Keratinocyte (primary cell): ENCODE measurements around the gene MOB3B. TPM values are rescaled to one million over a fixed set of nuclear protein-coding genes. Genes with fewer than 3 reads are reported as not detected.

Source experiments
- DNase-seq: peaks from one replicate; pipeline ENCODE4 v3.0.0-alpha.2; 2011; ENCODE audit warnings: low read depth, missing footprints, low spot score
- FAIRE-seq: peaks from 2 replicates; lab custom pipeline; 2011; peaks lifted over from hg19 to GRCh38; lab: Jason Lieb, UNC
- H2AFZ ChIP-seq: 2 replicates; pipeline ENCODE4 v1.6.0; 2012; ENCODE audit warnings: low read length, control low read depth, inconsistent platforms; ENCODE audit not compliant: control insufficient read depth
- H3K27ac ChIP-seq: 2 replicates; pipeline ENCODE4 v1.5.1; 2011; ENCODE audit warnings: low read length; ENCODE audit not compliant: control insufficient read depth, insufficient read depth
- H3K27me3 ChIP-seq: 3 replicates; pipeline ENCODE4 v1.6.0; 2011; ENCODE audit warnings: low read length; ENCODE audit not compliant: control insufficient read depth, insufficient read depth; ENCODE audit errors: extremely low read depth
- H3K36me3 ChIP-seq, 2 experiments: 2 replicates in 1 of 2; 3 replicates in 1 of 2; pipeline ENCODE4 v1.5.1; 2011; ENCODE audit warnings: low read length in 2 of 2, mild to moderate bottlenecking in 1 of 2; ENCODE audit not compliant: control insufficient read depth in 2 of 2, insufficient read depth in 2 of 2; ENCODE audit errors: extremely low read depth in 1 of 2
- H3K4me1 ChIP-seq: 3 replicates; pipeline ENCODE4 v1.5.1; 2011; ENCODE audit warnings: low read length; ENCODE audit not compliant: control insufficient read depth, insufficient read depth; ENCODE audit errors: extremely low read depth
- H3K4me2 ChIP-seq: 3 replicates; pipeline ENCODE4 v1.6.0; 2011; ENCODE audit warnings: low read depth, low read length; ENCODE audit not compliant: control insufficient read depth, insufficient read depth; ENCODE audit errors: extremely low read depth
- H3K4me3 ChIP-seq, 3 experiments: fragments of 200-600 bp in 1 of 3; sonication (generic) in 1 of 3; 2 replicates in 2 of 3; 3 replicates in 1 of 3; pipeline ENCODE4 v1.5.1; 2011 to 2016; ENCODE audit warnings: low read length in 3 of 3, mild to moderate bottlenecking in 3 of 3, control low read depth in 2 of 3, inconsistent platforms in 1 of 3, low read depth in 1 of 3, mixed read lengths in 1 of 3, mixed run types in 1 of 3, moderate library complexity in 1 of 3; ENCODE audit not compliant: control insufficient read depth in 2 of 3, insufficient read depth in 2 of 3; ENCODE audit errors: extremely low read depth in 1 of 3
- H3K79me2 ChIP-seq: 2 replicates; pipeline ENCODE4 v1.6.0; 2012; ENCODE audit warnings: low read length; ENCODE audit not compliant: control insufficient read depth, insufficient read depth
- H3K9ac ChIP-seq: 3 replicates; pipeline ENCODE4 v1.6.0; 2011; ENCODE audit warnings: low read length; ENCODE audit not compliant: control insufficient read depth, insufficient read depth; ENCODE audit errors: extremely low read depth
- H3K9me1 ChIP-seq: 3 replicates; pipeline ENCODE4 v1.6.0; 2011; ENCODE audit warnings: low read length; ENCODE audit not compliant: control insufficient read depth, insufficient read depth; ENCODE audit errors: extremely low read depth
- H3K9me3 ChIP-seq: 2 replicates; pipeline ENCODE4 v1.5.1; 2012; ENCODE audit warnings: low read depth, low read length; ENCODE audit not compliant: control insufficient read depth
- H4K20me1 ChIP-seq: 3 replicates; pipeline ENCODE4 v1.6.0; 2011; ENCODE audit warnings: low read length; ENCODE audit not compliant: control insufficient read depth, insufficient read depth; ENCODE audit errors: extremely low read depth
- CTCF ChIP-seq, 3 experiments: IDR thresholded peaks in 1 of 3; conservative IDR thresholded peaks in 1 of 3; optimal IDR thresholded peaks in 1 of 3; 2 replicates in 2 of 3; 3 replicates in 1 of 3; pipeline versions ENCODE3 to v1.5.1; 2011; ENCODE audit warnings: low read length in 3 of 3, mild to moderate bottlenecking in 3 of 3, moderate library complexity in 2 of 3, control low read depth in 1 of 3, inconsistent platforms in 1 of 3; ENCODE audit not compliant: insufficient read depth in 2 of 3; ENCODE audit errors: extremely low read depth in 1 of 3
- EZH2 ChIP-seq: IDR thresholded peaks from one replicate; pipeline ENCODE4 v1.6.1; 2012; ENCODE audit warnings: inconsistent platforms, mild to moderate bottlenecking, low read length, moderate library complexity
- dilution Hi-C: fragments of 300-500 bp; cut with MboI; formaldehyde crosslinking; loops from one replicate; pipeline ENCODE4 v1.7.0; 2020; ENCODE audit warnings: low sequenced_read_pairs; ENCODE audit not compliant: extremely low pct_ligation_motif_present
- polyA plus RNA-seq, 5 experiments: library from polyadenylated mRNA; depleted of rRNA in 3 of 5; stranded (reverse) in 3 of 5; stranded (forward) in 1 of 5; unstranded in 1 of 5; fragments of >200 nt; gene quantifications; 1 replicate in 1 of 5; 2 replicates in 3 of 5; 3 replicates in 1 of 5; pipeline versions ENCODE4 v1.2.1 to v1.2.3, GENCODE V29; 2011 to 2012; ENCODE audit warnings: missing spikeins in 2 of 5, low read depth in 1 of 5, low replicate concordance in 1 of 5

MOB3B gene
- polyA plus RNA-seq, 1 donor (not counting 4 experiments of a cell fraction or from before 2014, with no cell fraction given): 35.3 TPM

GRCh38 chr9:27394826-27395201, 134.8 kb downstream of the MOB3B start:
- Histone ChIP-seq H3K36me3 (no peaks in the 10 kb centered on the region), H3K4me1 (peaks cover 45% of the 10 kb centered on the region), H3K9me1 (no peaks in the 10 kb centered on the region), H3K79me2 (peaks cover 56% of the 10 kb centered on the region), H3K4me2 (peak overlapping the region; percentile 49), H3K4me3 (no peak overlapping the region), H3K27me3 (no peaks in the 10 kb centered on the region), H4K20me1 (no peaks in the 10 kb centered on the region), H3K9ac (no peak overlapping the region), H3K9me3 (no peaks in the 10 kb centered on the region), H2AFZ (no peak overlapping the region), H3K27ac (peak overlapping the region; percentile 51)
- no peak for FAIRE-seq
- dilution Hi-C loops: no loop called here
- no peak for DNase-seq
- TF ChIP-seq EZH2 (no peak), CTCF (optimal IDR thresholded peaks at IDR 0.05 in 1 of 3, IDR thresholded peaks at IDR 0.05 in 1 of 3, conservative IDR thresholded peaks at IDR 0.05 in 1 of 3; ENCODE audit: extremely low read depth in 1 of 3, insufficient read depth in 2 of 3, low read length in 3 of 3) (no peak)

DNA sequence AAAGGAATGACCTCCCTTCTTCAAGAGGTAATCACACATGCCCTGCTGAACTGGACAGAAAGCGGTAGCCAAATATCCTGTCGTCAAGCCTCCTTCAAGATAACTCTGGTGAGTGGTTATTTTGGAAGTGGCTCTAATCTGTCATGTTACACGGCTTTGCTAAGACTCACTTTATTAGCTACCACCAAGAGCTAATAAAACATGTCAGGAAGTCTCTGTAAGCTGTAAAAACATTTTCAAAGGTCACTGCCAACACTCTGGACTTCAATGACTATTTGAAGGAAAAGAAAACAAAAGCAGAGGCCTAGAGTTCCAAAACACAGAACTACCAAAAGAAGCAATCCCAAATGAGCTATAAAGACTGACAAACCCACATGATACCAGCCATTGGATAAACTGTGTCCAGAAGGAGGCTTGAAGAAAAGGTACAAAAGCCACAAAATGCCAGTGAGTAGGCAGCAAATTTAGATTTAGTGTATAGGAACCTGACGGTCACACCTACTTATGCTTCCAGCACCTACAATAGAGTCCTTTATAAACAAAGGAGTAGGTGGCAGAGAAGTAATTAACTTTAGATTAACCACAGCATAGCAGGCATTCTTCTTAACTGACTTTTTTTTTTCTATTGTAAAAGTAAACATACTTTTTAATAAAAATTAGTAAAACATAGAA, 135.3 kb downstream of the MOB3B start:
- H3K4me1 ChIP-seq: peaks cover 45% of the 10 kb centered on the region
- H2AFZ ChIP-seq: no peak overlapping the region
- no peaks in the 10 kb centered on the region for H3K36me3 ChIP-seq
- FAIRE-seq: peak; percentile 62
- no peak for DNase-seq
- no peaks in the 10 kb centered on the region for H3K27me3 ChIP-seq
- peaks cover 52% of the 10 kb centered on the region for H3K79me2 ChIP-seq
- H3K4me2 ChIP-seq: peak overlapping the region; percentile 34
- no peaks in the 10 kb centered on the region for H4K20me1 ChIP-seq
- H3K9me1 ChIP-seq: no peaks in the 10 kb centered on the region
- no peak overlapping the region for H3K9ac ChIP-seq
- no peaks in the 10 kb centered on the region for H3K9me3 ChIP-seq
- no peak overlapping the region for H3K4me3 ChIP-seq
- dilution Hi-C loops: no loop called here
- peak overlapping the region; percentile 51 for H3K27ac ChIP-seq
- TF ChIP-seq EZH2 (no peak), CTCF (optimal IDR thresholded peaks at IDR 0.05 in 1 of 3, IDR thresholded peaks at IDR 0.05 in 1 of 3, conservative IDR thresholded peaks at IDR 0.05 in 1 of 3; ENCODE audit: extremely low read depth in 1 of 3, insufficient read depth in 2 of 3, low read length in 3 of 3) (no peak)
